PC-3 (cell line): ENCODE results near the gene CLDN1.

Experiments
- CTCF ChIP-seq: fragments of 300-600 bp; sonication (generic); conservative IDR thresholded peaks from 2 replicates; pipeline ENCODE4 v1.5.1; 2017; ENCODE audit warnings: antibody characterized with exemption, low read depth, mild to moderate bottlenecking, low read length
- EZH2 ChIP-seq: fragments of 300-600 bp; sonication (generic); IDR thresholded peaks from one replicate; pipeline ENCODE4 v1.6.1; 2017; ENCODE audit warnings: antibody characterized with exemption, mild to moderate bottlenecking, low read length; ENCODE audit not compliant: unreplicated experiment

GRCh38 chr3:190320594-190321362 lies 1.5 kb downstream of the CLDN1 start:
- TF ChIP-seq CTCF: no peak
- TF ChIP-seq EZH2: no peak
